ENCODE data around the gene EEF1AKMT3. TPM values are rescaled to one million over a fixed set of nuclear protein-coding genes. Genes with fewer than 3 reads are reported as not detected.

EEF1AKMT3 gene
- total and polyA plus RNA-seq, 9 of the 15 experiments (the other 6 are each of a cell fraction or from before 2014, with no cell fraction given) = 4.1 to 17.2 (median 7.9) TPM

GRCh38 chr12:57736741-57737466, 35.5 kb upstream of the EEF1AKMT3 start (continued):
- TF ChIP-seq ZBTB40 (IDR thresholded peaks at IDR 0.05) (no peak), ZBTB40 (CRISPR knock-in tag; IDR thresholded peaks at IDR 0.05) (no peak), NFE2 (IDR thresholded peaks at IDR 0.05; ENCODE audit: low read depth) (0 out of 2 replicates have a peak, but pooled peaks have one; percentile 13), ZBTB33 (CRISPR knock-in tag; IDR thresholded peaks at IDR 0.05) (peak; percentile 44), KDM1A (IDR thresholded peaks at IDR 0.05) (peak in 1 of 2 experiments; percentile 25; a peak in 1 of 4 replicates), C11orf30 (IDR thresholded peaks at IDR 0.05; ENCODE audit: low read depth) (no peak), ZFP91 (CRISPR knock-in tag; IDR thresholded peaks at IDR 0.05) (no peak), CREB1 (IDR thresholded peaks at IDR 0.05) (0 out of 2 replicates have a peak, but pooled peaks have one; percentile 12), CREB1 (CRISPR knock-in tag; IDR thresholded peaks at IDR 0.05) (no peak), BCOR (IDR thresholded peaks at IDR 0.05) (0 out of 2 replicates have a peak, but pooled peaks have one; percentile 27), RBM25 (IDR thresholded peaks at IDR 0.05; ENCODE audit: low read depth, low read length, severe bottlenecking) (peak; percentile 36), CSDE1 (IDR thresholded peaks at IDR 0.05) (no peak), HDAC1 (IDR thresholded peaks at IDR 0.05) (no peak), TEAD1 (CRISPR knock-in tag; IDR thresholded peaks at IDR 0.05) (no peak), CBX1 (IDR thresholded peaks at IDR 0.05; ENCODE audit: low read depth) (0 out of 2 replicates have a peak, but pooled peaks have one; percentile 34)

All from K562 (cell line).